HEK293 (cell line): ENCODE results near the gene PLEKHG1.
A peak's percentile ranks its signal among the peaks of the same experiment; 100 is the strongest.

ENCODE experiments used
- CTCF ChIA-PET: fragments of 350-600 bp; formaldehyde crosslinking; extraction: SDS; loops from one replicate; lab custom pipeline; 2021; ENCODE audit warnings: antibody characterized with exemption; lab: Yijun Ruan, JAX
- POLR2A ChIA-PET: fragments of 300-600 bp; formaldehyde crosslinking; extraction: SDS; loops from one replicate; lab custom pipeline; 2020; ENCODE audit warnings: antibody characterized with exemption, inconsistent platforms; lab: Yijun Ruan, JAX
- H3K27ac ChIP-seq: fragments of 200-500 bp; sonication (Bioruptor generic); 2 replicates; pipeline ENCODE4 v1.5.1; 2014; ENCODE audit warnings: low read depth, low read length, control low read depth, inconsistent platforms; ENCODE audit errors: extremely low read depth
- H3K36me3 ChIP-seq, 2 experiments: fragments of 200-500 bp in 1 of 2; sonication (Bioruptor generic) in 1 of 2; 1 replicate in 1 of 2; 2 replicates in 1 of 2; pipeline ENCODE4 v1.5.1; 2014 to 2017; ENCODE audit warnings: inconsistent platforms in 2 of 2, low read length in 2 of 2; ENCODE audit not compliant: control insufficient read depth in 2 of 2, insufficient read depth in 1 of 2
- H3K4me1 ChIP-seq: fragments of 200-500 bp; sonication (Bioruptor generic); 2 replicates; pipeline ENCODE4 v1.5.1; 2014; ENCODE audit warnings: mild to moderate bottlenecking, low read length, inconsistent platforms; ENCODE audit not compliant: control insufficient read depth, insufficient read depth
- H3K4me3 ChIP-seq: 2 replicates; pipeline ENCODE4 v1.5.1; 2011; ENCODE audit warnings: low read depth, mild to moderate bottlenecking, control low read depth, low read length, moderate library complexity
- H3K9me3 ChIP-seq: fragments of 200-500 bp; sonication (Bioruptor generic); 2 replicates; pipeline ENCODE4 v1.5.1; 2014; ENCODE audit warnings: low read depth, low read length, inconsistent platforms; ENCODE audit not compliant: control insufficient read depth, insufficient read depth
- IKZF3 ChIP-seq: fragments of 450-650 bp; IDR thresholded peaks from 2 replicates; pipeline ENCODE4 v1.5.0; 2018; ENCODE audit warnings: missing biosample characterization, mild to moderate bottlenecking, missing genetic modification characterization, moderate library complexity
- PRDM10 ChIP-seq: fragments of 450-650 bp; formaldehyde crosslinking; IDR thresholded peaks from 2 replicates; pipeline ENCODE4 v1.5.1; 2016; ENCODE audit warnings: missing biosample characterization, missing genetic modification characterization
- SP7 ChIP-seq: fragments of 450-650 bp; formaldehyde crosslinking; IDR thresholded peaks from 2 replicates; pipeline ENCODE4 v1.5.1; 2016; ENCODE audit warnings: missing biosample characterization, missing genetic modification characterization
- ZFHX2 ChIP-seq: fragments of 450-650 bp; formaldehyde crosslinking; conservative IDR thresholded peaks from 2 replicates; pipeline ENCODE4 v1.5.1; 2016; ENCODE audit warnings: missing biosample characterization, missing genetic modification characterization
- ZNF221 ChIP-seq: fragments of 450-650 bp; formaldehyde crosslinking; IDR thresholded peaks from 2 replicates; pipeline ENCODE4 v1.5.1; 2017; ENCODE audit warnings: missing biosample characterization, missing genetic modification characterization, borderline replicate concordance
- ZNF354C ChIP-seq: fragments of 450-650 bp; formaldehyde crosslinking; IDR thresholded peaks from 2 replicates; pipeline ENCODE4 v1.5.1; 2016; ENCODE audit warnings: missing biosample characterization, missing genetic modification characterization, low read depth, borderline replicate concordance
- ZNF473 ChIP-seq: fragments of 450-650 bp; formaldehyde crosslinking; IDR thresholded peaks from 2 replicates; pipeline ENCODE4 v1.5.1; 2017; ENCODE audit warnings: missing biosample characterization, missing genetic modification characterization
- ZNF501 ChIP-seq: fragments of 450-650 bp; formaldehyde crosslinking; IDR thresholded peaks from 2 replicates; pipeline ENCODE4 v1.5.1; 2016; ENCODE audit warnings: missing biosample characterization, missing genetic modification characterization
- ZNF600 ChIP-seq: fragments of 450-650 bp; formaldehyde crosslinking; IDR thresholded peaks from 2 replicates; pipeline ENCODE4 v1.5.1; 2016; ENCODE audit warnings: missing biosample characterization, missing genetic modification characterization
- ZNF664 ChIP-seq: fragments of 450-650 bp; formaldehyde crosslinking; IDR thresholded peaks from 2 replicates; pipeline ENCODE4 v1.5.1; 2016; ENCODE audit warnings: missing biosample characterization, missing genetic modification characterization
- ZNF76 ChIP-seq: fragments of 450-650 bp; formaldehyde crosslinking; IDR thresholded peaks from 2 replicates; pipeline ENCODE4; 2016; ENCODE audit warnings: low read depth, missing biosample characterization, missing genetic modification characterization, borderline replicate concordance
- ZNF785 ChIP-seq: fragments of 450-650 bp; formaldehyde crosslinking; IDR thresholded peaks from 2 replicates; pipeline ENCODE4 v1.5.1; 2016; ENCODE audit warnings: missing biosample characterization, missing genetic modification characterization
- ZSCAN23 ChIP-seq: fragments of 450-650 bp; formaldehyde crosslinking; IDR thresholded peaks from 2 replicates; pipeline ENCODE4 v1.5.1; 2016; ENCODE audit warnings: missing biosample characterization, missing genetic modification characterization
- TF ChIP-seq, protein P1 (sequence below): fragments of 450-650 bp; formaldehyde crosslinking; IDR thresholded peaks from 2 replicates; pipeline ENCODE4 v1.5.1; 2016; ENCODE audit warnings: missing biosample characterization, missing genetic modification characterization, low read depth
- TF ChIP-seq, protein P2 (sequence below): fragments of 450-650 bp; formaldehyde crosslinking; IDR thresholded peaks from 2 replicates; pipeline ENCODE4 v1.5.1; 2016; ENCODE audit warnings: missing biosample characterization, missing genetic modification characterization
- TF ChIP-seq, protein P3 (sequence below): fragments of 450-650 bp; formaldehyde crosslinking; IDR thresholded peaks from 2 replicates; pipeline ENCODE4 v1.5.1; 2016; ENCODE audit warnings: missing biosample characterization, missing genetic modification characterization

Gene PLEKHG1

GRCh38 chr6:150604467-150604866, 4.8 kb downstream of the PLEKHG1 start:
- CTCF ChIA-PET: interaction anchor here (1.0 to 1.8 kb wide), 4 partner anchors 83 to 213 kb away, joined by 3 to 12 read pairs (median 4); no protein-coding TSS in a partner anchor
- Histone ChIP-seq H3K4me3 (no peak overlapping the region), H3K27ac (no peak overlapping the region), H3K4me1 (peaks cover 6% of the 10 kb centered on the region), H3K9me3 (no peaks in the 10 kb centered on the region), H3K36me3 (no peaks in the 10 kb centered on the region)
- TF ChIP-seq IKZF3 (tag by site-specific recombination) (no peak), ZNF501 (tag by site-specific recombination) (no peak), ZNF473 (tag by site-specific recombination) (no peak), ZNF76 (tag by site-specific recombination) (no peak), ZNF785 (tag by site-specific recombination) (no peak), ZNF354C (tag by site-specific recombination) (no peak)
- POLR2A ChIA-PET: no interaction called here

DNA sequence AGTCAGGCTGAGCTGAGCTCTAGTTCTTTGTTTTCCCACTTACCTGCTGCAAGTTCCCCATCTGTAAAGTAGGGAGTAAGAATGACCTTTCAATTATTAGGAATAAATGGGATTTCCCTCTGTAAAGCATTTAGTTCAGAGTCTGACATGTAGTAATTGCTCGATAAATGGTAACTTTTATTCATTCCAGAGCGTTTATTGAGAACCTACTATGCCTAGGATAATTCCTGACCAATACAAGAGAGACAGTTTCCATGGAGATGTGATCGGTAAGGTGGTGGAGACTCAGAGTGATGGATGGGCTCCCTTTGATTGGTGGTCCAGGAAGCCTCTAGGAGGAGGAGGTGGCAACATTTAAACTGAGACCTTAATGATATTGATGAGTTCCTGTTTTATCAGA, 5.6 kb downstream of the PLEKHG1 start:
- Histone ChIP-seq H3K4me3 (no peak overlapping the region), H3K36me3 (no peaks in the 10 kb centered on the region), H3K4me1 (peaks cover 6% of the 10 kb centered on the region), H3K27ac (no peak overlapping the region), H3K9me3 (no peaks in the 10 kb centered on the region)
- POLR2A ChIA-PET: no interaction called here
- CTCF ChIA-PET: interaction anchor here (1.0 to 1.1 kb wide), 2 partner anchors 187 to 211 kb away, joined by 3 read pairs; no protein-coding TSS in a partner anchor
- no peak for TF ChIP-seq ZNF221 (tag by site-specific recombination)
- TF ChIP-seq SP7 (tag by site-specific recombination): no peak
- TF ChIP-seq ZNF600: no peak
- TF ChIP-seq, protein P1, sequence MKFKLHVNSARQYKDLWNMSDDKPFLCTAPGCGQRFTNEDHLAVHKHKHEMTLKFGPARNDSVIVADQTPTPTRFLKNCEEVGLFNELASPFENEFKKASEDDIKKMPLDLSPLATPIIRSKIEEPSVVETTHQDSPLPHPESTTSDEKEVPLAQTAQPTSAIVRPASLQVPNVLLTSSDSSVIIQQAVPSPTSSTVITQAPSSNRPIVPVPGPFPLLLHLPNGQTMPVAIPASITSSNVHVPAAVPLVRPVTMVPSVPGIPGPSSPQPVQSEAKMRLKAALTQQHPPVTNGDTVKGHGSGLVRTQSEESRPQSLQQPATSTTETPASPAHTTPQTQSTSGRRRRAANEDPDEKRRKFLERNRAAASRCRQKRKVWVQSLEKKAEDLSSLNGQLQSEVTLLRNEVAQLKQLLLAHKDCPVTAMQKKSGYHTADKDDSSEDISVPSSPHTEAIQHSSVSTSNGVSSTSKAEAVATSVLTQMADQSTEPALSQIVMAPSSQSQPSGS (tag by site-specific recombination): no peak
- TF ChIP-seq ZSCAN23 (tag by site-specific recombination): no peak
- TF ChIP-seq ZNF664 (tag by site-specific recombination): peak; percentile 97
- TF ChIP-seq ZNF76 (tag by site-specific recombination): no peak

DNA sequence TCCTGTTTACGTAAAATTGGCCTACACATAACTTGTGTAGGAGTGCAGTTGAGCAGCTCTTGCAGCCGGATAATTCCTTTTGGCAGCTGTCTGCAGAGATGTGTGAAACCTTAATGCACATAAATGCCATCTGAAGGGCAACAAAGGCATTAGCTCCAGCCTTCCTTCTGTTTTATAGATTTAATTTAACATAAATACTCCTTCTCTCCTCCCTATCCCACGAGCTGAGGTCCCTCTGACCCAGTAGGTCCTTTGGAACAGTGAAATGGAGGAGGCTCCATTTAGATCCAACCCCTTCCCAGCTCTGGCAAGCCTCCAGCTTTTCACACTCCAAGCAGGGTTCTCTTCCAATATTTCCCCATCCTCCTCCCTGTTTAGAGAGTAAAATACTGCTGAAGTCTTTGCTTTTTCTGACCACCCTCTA, 6.5 kb downstream of the PLEKHG1 start:
- CTCF ChIA-PET: interaction anchor here (0.9 to 1.9 kb wide), 6 partner anchors 10 to 210 kb away, joined by 3 to 8 read pairs (median 4); no protein-coding TSS in a partner anchor
- H3K4me3 ChIP-seq: no peak overlapping the region
- TF ChIP-seq, protein P2, sequence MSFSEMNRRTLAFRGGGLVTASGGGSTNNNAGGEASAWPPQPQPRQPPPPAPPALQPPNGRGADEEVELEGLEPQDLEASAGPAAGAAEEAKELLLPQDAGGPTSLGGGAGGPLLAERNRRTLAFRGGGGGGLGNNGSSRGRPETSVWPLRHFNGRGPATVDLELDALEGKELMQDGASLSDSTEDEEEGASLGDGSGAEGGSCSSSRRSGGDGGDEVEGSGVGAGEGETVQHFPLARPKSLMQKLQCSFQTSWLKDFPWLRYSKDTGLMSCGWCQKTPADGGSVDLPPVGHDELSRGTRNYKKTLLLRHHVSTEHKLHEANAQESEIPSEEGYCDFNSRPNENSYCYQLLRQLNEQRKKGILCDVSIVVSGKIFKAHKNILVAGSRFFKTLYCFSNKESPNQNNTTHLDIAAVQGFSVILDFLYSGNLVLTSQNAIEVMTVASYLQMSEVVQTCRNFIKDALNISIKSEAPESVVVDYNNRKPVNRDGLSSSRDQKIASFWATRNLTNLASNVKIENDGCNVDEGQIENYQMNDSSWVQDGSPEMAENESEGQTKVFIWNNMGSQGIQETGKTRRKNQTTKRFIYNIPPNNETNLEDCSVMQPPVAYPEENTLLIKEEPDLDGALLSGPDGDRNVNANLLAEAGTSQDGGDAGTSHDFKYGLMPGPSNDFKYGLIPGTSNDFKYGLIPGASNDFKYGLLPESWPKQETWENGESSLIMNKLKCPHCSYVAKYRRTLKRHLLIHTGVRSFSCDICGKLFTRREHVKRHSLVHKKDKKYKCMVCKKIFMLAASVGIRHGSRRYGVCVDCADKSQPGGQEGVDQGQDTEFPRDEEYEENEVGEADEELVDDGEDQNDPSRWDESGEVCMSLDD (tag by site-specific recombination): no peak
- TF ChIP-seq ZFHX2 (tag by site-specific recombination): peak; percentile 53
- TF ChIP-seq, protein P3, sequence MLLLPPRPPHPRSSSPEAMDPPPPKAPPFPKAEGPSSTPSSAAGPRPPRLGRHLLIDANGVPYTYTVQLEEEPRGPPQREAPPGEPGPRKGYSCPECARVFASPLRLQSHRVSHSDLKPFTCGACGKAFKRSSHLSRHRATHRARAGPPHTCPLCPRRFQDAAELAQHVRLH (tag by site-specific recombination): no peak
- TF ChIP-seq PRDM10 (tag by site-specific recombination): 0 out of 2 replicates have a peak, but pooled peaks have one; percentile 27
- H3K9me3 ChIP-seq: no peaks in the 10 kb centered on the region
- H3K36me3 ChIP-seq: no peaks in the 10 kb centered on the region
- no peak overlapping the region for H3K27ac ChIP-seq
- POLR2A ChIA-PET: interaction anchor here (1.1 kb wide), 1 partner anchor 17 kb away, joined by 4 read pairs; no protein-coding TSS in a partner anchor
- peaks cover 6% of the 10 kb centered on the region for H3K4me1 ChIP-seq
